Measurements from ENCODE around the gene HMX3.

HMX3 gene

GRCh38 chr10:123134343-123134914 is 1.3 kb upstream of the HMX3 start:
- no peak for DNase-seq (ENCODE audit: low spot score)

GRCh38 chr10:123134915-123135414 is 805 bp upstream of the HMX3 start:
- no peak for DNase-seq (ENCODE audit: low spot score)

DNA sequence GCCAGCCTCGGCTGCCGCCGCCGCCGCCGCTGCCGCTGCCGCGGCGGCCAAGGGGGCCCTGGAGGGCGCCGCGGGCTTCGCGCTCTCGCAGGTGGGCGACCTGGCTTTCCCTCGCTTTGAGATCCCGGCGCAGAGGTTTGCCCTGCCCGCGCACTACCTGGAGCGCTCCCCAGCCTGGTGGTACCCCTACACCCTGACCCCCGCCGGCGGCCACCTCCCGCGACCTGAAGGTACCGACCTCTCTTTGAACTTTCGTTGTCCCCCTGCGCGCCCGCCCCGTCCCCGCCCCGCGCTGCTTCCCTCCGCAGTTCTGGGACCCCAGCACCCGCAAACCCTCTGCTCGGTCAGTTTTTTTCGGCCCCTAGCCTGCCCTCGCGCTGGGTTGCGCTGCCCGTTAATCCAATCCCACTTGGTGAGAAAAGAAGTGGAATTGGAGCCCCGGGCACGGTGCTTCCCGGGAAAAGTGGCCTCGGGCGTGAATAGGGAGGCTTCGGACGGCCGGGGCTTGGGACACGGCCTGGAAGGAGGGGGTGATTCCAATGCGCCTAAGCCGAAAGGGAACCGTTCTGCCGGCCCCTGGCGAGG is 543 bp downstream of the HMX3 start:
- no peak for DNase-seq (ENCODE audit: low spot score)

- DNase-seq (ENCODE audit: low spot score): no peak
Observed at GRCh38 chr10:123136806-123137642, 1.3 kb downstream of the HMX3 start.

DNA sequence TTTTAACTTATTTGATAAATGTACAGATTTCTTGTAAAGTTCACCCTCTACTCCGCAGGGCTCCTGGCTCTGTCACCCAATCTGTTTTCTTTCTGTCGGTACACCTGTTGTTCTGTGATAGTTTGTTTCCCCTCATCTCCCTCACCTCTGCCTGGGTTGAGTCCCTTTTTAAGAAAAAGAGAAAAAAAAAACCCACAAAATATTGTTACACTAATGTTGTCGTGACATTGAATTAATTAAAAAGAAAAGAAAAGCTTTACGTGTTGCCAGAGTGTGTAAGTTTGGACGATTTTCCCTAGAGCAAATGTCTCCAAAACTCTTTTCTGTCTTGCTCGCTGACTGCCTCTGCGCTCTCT is 3.4 kb downstream of the HMX3 start:
- DNase-seq (ENCODE audit: low spot score): no peak

DNA sequence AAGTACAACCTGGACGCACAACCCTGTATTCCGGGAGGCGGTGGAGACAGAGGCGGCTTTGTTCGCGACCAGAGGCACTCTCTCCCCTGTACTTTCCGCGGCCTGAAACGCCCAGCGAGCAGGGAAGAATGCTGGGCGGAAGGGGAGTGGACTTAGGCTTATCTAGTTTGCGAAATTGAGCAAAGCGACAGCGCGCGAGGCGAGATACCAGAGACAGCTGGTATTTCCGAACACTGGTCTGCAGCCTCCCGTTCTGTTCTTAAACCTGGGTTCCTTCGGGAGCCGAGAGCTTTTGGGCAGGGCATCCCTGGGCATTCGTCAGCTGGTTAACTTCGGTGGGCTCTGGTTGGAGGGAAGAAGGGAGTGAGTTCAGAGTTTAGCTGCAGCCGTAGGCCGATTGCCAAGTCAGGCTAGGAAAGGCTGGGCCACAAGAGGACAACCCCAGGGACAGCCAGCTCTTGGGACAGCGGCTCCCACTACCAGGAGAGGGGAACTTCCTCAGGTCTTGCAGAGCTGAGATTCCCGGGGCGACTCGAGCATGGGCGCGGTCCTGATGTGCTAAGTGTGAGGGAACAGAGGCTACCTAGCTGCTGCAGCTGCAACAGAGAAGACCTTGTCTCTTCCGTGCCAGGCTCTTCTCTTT is 3.9 kb downstream of the HMX3 start:
- no peak for DNase-seq (ENCODE audit: low spot score)

GRCh38 chr10:123140164-123140982 is 4.6 kb downstream of the HMX3 start:
- no peak for DNase-seq (ENCODE audit: low spot score)

GRCh38 chr10:123140983-123141390 is 5.2 kb downstream of the HMX3 start:
- no peak for DNase-seq (ENCODE audit: low spot score)

DNA sequence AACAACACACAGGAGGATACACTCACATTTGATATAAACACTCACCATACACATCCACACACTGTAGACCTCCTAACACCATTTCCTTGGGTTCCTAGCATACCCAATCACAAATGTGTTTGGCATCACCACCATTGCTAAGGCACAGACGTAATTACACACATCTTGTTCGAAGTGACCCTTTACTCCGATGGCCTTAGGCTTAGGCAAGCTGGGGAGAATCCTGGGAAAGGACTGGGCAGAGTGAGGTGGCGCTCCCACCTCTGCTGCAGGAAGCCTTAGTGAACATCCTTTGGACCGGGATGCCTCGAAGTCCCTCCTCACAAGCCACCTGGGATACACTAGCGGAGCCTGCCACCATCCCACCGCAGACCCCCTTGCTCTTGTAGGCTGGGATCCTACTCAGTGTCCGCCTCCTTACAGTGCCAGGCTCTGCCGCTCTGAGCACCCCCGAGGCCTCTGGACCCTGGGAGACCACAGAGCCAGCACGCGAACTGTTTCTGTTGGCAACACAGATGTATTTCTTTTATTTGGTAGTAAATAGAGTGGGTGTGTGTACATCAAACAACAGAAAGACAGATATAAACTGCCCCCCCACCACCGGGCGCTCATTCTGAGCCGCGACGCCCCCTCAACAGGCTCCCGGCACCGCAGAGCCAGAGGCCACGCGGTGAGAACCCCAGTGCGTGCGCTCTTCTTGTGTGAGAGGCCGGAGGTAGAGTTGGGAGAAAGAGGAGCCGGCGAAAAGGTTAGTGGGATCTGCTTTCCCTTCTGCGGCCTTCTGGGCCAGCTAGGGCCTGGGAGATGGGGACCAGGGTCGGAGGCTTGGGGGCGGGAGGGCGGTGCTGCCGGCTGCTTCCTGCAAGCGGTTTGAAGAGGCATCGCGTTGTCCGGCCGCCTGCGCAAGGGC is 6.3 kb downstream of the HMX3 start:
- no peak for DNase-seq (ENCODE audit: low spot score)

GRCh38 chr10:123142701-123143161 is 7.0 kb downstream of the HMX3 start:
- DNase-seq (ENCODE audit: low spot score): no peak

GRCh38 chr10:123143162-123143824 is 7.5 kb downstream of the HMX3 start:
- no peak for DNase-seq (ENCODE audit: low spot score)

DNA sequence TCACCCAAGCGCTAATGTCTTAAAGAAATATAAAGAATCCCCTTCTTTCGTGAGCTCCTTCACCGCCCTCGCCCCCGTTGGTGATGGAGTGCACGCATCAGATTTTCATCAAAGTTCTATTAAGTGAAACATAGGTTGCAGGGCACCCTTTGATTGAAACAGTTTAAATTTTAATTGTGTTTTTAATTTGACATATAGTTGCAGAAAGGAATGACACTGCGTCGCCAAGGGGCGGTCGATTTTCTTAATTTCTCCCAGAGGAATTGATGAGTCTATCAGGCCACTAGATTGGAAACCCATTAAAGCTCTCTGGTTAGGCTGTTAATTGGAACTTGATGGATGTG is 8.0 kb downstream of the HMX3 start:
- no peak for DNase-seq (ENCODE audit: low spot score)

- DNase-seq (ENCODE audit: low spot score): no peak
Observed at GRCh38 chr10:123144697-123145541, 9.1 kb downstream of the HMX3 start.

GRCh38 chr10:123145542-123146012 is 9.8 kb downstream of the HMX3 start:
- DNase-seq (ENCODE audit: low spot score): no peak

- DNase-seq (ENCODE audit: low spot score): no peak
Observed at GRCh38 chr10:123146013-123146893, 10.5 kb downstream of the HMX3 start.

DNA sequence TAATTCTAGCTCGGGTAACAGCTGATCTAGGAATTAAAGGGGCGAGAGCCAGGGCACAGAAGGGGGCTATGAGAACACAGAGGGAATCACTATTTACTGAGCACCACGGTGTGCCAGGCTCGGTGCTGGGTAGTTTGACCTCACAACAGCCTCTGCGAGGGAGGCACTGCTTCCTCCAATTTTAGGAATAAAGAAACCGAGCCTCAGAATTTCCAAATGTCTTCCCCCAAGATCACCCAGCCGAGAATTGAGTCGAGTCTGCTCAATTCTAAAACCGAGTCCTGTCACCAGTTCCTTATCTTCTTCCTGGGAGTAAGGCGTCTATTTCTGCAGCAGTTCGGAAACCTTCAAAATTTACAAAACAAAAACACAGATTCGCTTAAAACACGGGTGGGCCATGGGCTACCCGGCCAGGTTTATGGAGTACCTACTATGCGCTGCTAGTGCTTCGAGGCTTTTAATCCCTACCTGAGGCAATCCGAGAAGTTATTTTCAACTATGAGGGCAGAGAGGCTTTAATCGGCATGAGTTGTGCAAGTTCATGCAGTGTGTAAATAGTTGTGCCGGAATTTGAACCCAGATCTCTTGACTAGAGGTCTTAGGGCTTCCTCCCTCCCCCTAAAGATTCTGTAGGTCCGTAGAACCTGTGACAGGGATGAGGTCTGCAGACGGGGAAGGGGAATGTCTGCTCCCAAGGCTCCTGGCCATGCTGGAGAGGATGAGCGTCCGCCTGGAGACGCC is 11.3 kb downstream of the HMX3 start:
- DNase-seq (ENCODE audit: low spot score): no peak

GRCh38 chr10:123147635-123148413 is 12.1 kb downstream of the HMX3 start, which contains the start of gene HMX2:
HMX2 (plus strand) TSS chr10:123148136; CDS start chr10:123148379, 243 bp downstream.
- DNase-seq (ENCODE audit: low spot score): no peak

All from putamen (tissue), 1 donor.